Adrenal gland (tissue), 5 donors: ENCODE data around the gene PRPH2.

Experiments used
- CTCF ChIP-seq, 6 experiments: fragments of 450-650 bp in 4 of 6; fragments of 200-600 bp in 2 of 6; sonication (generic) in 1 of 6; IDR thresholded peaks; 1 replicate in 5 of 6; 2 replicates in 1 of 6; pipeline versions ENCODE4 v1.5.1 to v1.8.0; 2016 to 2021; ENCODE audit warnings: antibody characterized with exemption in 6 of 6, mild to moderate bottlenecking in 2 of 6, moderate library complexity in 1 of 6
- POLR2A ChIP-seq, 2 donors: fragments of 450-650 bp; IDR thresholded peaks; one replicate each; pipeline ENCODE4 v1.6.1; 2017; ENCODE audit warnings: antibody characterized with exemption in 2 of 2, mild to moderate bottlenecking in 2 of 2, moderate library complexity in 1 of 2
- donor health status: DM: no; HTN: no; CAD: no.

DNA sequence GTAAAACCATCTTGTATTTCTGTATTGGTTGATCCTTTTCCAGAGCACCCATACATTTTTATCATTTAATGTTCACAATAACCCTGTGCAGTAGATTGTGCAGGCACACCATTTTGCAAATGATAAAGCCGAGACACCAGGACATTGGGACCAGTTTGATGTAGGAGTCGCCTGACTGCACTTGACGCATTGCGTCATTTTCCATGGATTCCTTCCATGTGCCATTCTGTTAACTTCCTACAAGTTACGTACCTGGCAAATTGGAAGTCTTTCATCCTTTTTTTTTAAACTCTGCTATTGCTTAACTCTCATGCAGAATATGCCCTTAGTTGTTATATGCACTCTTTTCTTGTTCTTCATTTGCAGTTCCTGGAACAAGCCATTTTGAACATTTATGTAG is 43.0 kb downstream of the PRPH2 start:
- TF ChIP-seq POLR2A (IDR thresholded peaks at IDR 0.05) (no peak), CTCF (IDR thresholded peaks at IDR 0.05) (no peak)
